Motor neuron (in vitro differentiated cells): Measurements from ENCODE around the gene CEP57. TPM values are rescaled to one million over a fixed set of nuclear protein-coding genes. Genes with fewer than 3 reads are reported as not detected.
A peak's percentile ranks its signal among the peaks of the same experiment; 100 is the strongest.
"Not testable (repeated sequence)": the region's sequence is repeated elsewhere in the genome, so short reads cannot be mapped to it uniquely, and the experiment has no call there.

Source experiments
- ATAC-seq, 8 experiments: fragments of 200-7000 bp; cut with Tn5 transposase; replicated peaks in 6 of 8; 2 replicates each; pipeline ENCODE4 v1.8.0; 2021; ENCODE audit warnings: mild to moderate bottlenecking in 8 of 8, moderate library complexity in 8 of 8
- H3K27ac ChIP-seq, 2 donors: fragments of 250-450 bp; sonication (Bioruptor Pico); 2 replicates each; pipeline ENCODE4 v1.9.0; 2021; ENCODE audit warnings: antibody characterized with exemption in 2 of 2, mild to moderate bottlenecking in 2 of 2, moderate library complexity in 1 of 2
- H3K4me1 ChIP-seq, 2 donors: fragments of 250-450 bp; sonication (Bioruptor Pico); replicated peaks in 1 of 2; 2 replicates each; pipeline ENCODE4 v1.6.1; 2021; ENCODE audit warnings: antibody characterized with exemption in 2 of 2, mild to moderate bottlenecking in 2 of 2, moderate library complexity in 1 of 2
- H3K4me3 ChIP-seq, 5 donors: fragments of 250-450 bp; sonication (Bioruptor Pico); 2 replicates each; pipeline ENCODE4 v1.9.0; 2021; ENCODE audit warnings: antibody characterized with exemption in 5 of 5, mild to moderate bottlenecking in 5 of 5, moderate library complexity in 4 of 5
- WGBS, 10 experiments: fragments of 450-650 bp; shearing (Covaris generic); methylation state at CpG; one replicate each; pipeline ENCODE4 v1.0.0; 2022; 5-methylcytosine and 5-hydroxymethylcytosine counted together
- in situ Hi-C, 9 experiments: fragments of 400-800 bp; cut with MboI; loops; one replicate each; pipeline ENCODE4 v1.15.0; 2021; ENCODE audit warnings: low sequenced_read_pairs in 9 of 9, low pct_unique_long_range_greater_than_20kb in 2 of 9; ENCODE audit not compliant: unreplicated experiment in 9 of 9
- total RNA-seq, 8 experiments: library from RNA; unstranded; fragments of 300-600 nt; gene quantifications; 2 replicates each; pipeline versions ENCODE4 v1.2.3 to v1.2.4, GENCODE V29; 2022

CEP57 gene
- total RNA-seq, 8 experiments from 2014 or later: 17.5 to 83.5 (median 62.2) TPM

GRCh38 chr11:95802806-95803205 is 12.5 kb downstream of the CEP57 start:
- Histone ChIP-seq H3K4me3 (no peak overlapping the region), H3K27ac (no peak overlapping the region), H3K4me1 (no peaks in the 10 kb centered on the region)
- ATAC-seq: no peak
- WGBS, 10 experiments: 100% methylated on average over 1 of the region's 1 CpG; no CpG with 5 or more reads in 5 of the 10 experiments
- in situ Hi-C loops: loop anchor here in 2 of 9 experiments (25.0 kb wide), 1 partner anchor 584 kb away; the partner anchor contains the start of genes CCDC82 (in 2 of the 2) and JRKL (in 2 of the 2)

- WGBS, 10 experiments: 88 to 100% (median 98%) methylated on average over 2 of the region's 2 CpGs
- Histone ChIP-seq H3K4me3 (no peak overlapping the region), H3K4me1 (no peaks in the 10 kb centered on the region), H3K27ac (no peak overlapping the region)
- ATAC-seq: no peak
- in situ Hi-C loops: loop anchor here in 2 of 9 experiments (25.0 kb wide), 1 partner anchor 583 kb away; the partner anchor contains the start of genes CCDC82 (in 2 of the 2) and JRKL (in 2 of the 2)
These were observed 13.7 kb downstream of the CEP57 start for GRCh38 chr11:95803973-95804372.

GRCh38 chr11:95805869-95806268 is 15.6 kb downstream of the CEP57 start:
- Histone ChIP-seq H3K4me1 (no peaks in the 10 kb centered on the region), H3K4me3 (no peak overlapping the region), H3K27ac (no peak overlapping the region)
- no peak for ATAC-seq
- in situ Hi-C loops: loop anchor here in 2 of 9 experiments (25.0 kb wide), 1 partner anchor 581 kb away; the partner anchor contains the start of genes CCDC82 (in 2 of the 2) and JRKL (in 2 of the 2)
- WGBS, 10 experiments: 88 to 100% (median 100%) methylated on average over 1 to 2 of the region's 2 CpGs

- H3K4me1 ChIP-seq, ATAC-seq, H3K4me3 ChIP-seq, H3K27ac ChIP-seq: not testable (repeated sequence)
- WGBS, 10 experiments: 86 to 100% (median 100%) methylated on average over 1 to 4 of the region's 6 CpGs; no CpG with 5 or more reads in 7 of the 10 experiments
- in situ Hi-C loops: loop anchor here in 2 of 9 experiments (25.0 kb wide), 1 partner anchor 581 kb away; the partner anchor contains the start of genes CCDC82 (in 2 of the 2) and JRKL (in 2 of the 2)
These were observed 16.2 kb downstream of the CEP57 start for GRCh38 chr11:95806464-95806863.

GRCh38 chr11:95811052-95811451 is 20.8 kb downstream of the CEP57 start:
- in situ Hi-C loops: loop anchor here in 2 of 9 experiments (25.0 kb wide), 1 partner anchor 576 kb away; the partner anchor contains the start of genes CCDC82 (in 2 of the 2) and JRKL (in 2 of the 2)
- H3K27ac ChIP-seq, H3K4me3 ChIP-seq, H3K4me1 ChIP-seq, ATAC-seq: not testable (repeated sequence)
- WGBS, 10 experiments: 93 to 100% (median 100%) methylated on average over 2 of the region's 4 CpGs; no CpG with 5 or more reads in 5 of the 10 experiments

GRCh38 chr11:95816037-95816436 is 25.7 kb downstream of the CEP57 start:
- Histone ChIP-seq H3K27ac (no peak overlapping the region), H3K4me1 (no peaks in the 10 kb centered on the region), H3K4me3 (no peak overlapping the region)
- ATAC-seq: no peak
- 86 to 100% (median 100%) methylated on average over 1 to 2 of the region's 2 CpGs for WGBS, 10 experiments
- in situ Hi-C loops: loop anchor here in 2 of 9 experiments (25.0 kb wide), 1 partner anchor 571 kb away; the partner anchor contains the start of genes CCDC82 (in 2 of the 2) and JRKL (in 2 of the 2)

- WGBS, 10 experiments: 50 to 100% (median 85%) methylated on average over 1 to 2 of the region's 2 CpGs; no CpG with 5 or more reads in 2 of the 10 experiments
- Histone ChIP-seq H3K4me3 (no peak overlapping the region), H3K4me1 (no peaks in the 10 kb centered on the region), H3K27ac (no peak overlapping the region)
- in situ Hi-C loops: loop anchor here in 2 of 9 experiments (25.0 kb wide), 1 partner anchor 566 kb away; the partner anchor contains the start of genes CCDC82 (in 2 of the 2) and JRKL (in 2 of the 2)
- ATAC-seq: no peak
These were observed 31.3 kb downstream of the CEP57 start for GRCh38 chr11:95821640-95822039.

GRCh38 chr11:95827696-95828095 is 37.4 kb downstream of the CEP57 start:
- no peak overlapping the region for H3K27ac ChIP-seq
- in situ Hi-C loops: loop anchor here in 3 of 9 experiments (25.0 kb wide), 3 partner anchors 185 to 585 kb away; no protein-coding TSS in a partner anchor

GRCh38 chr11:95829580-95830259 is 39.4 kb downstream of the CEP57 start:
- Histone ChIP-seq H3K4me1 (no peaks in the 10 kb centered on the region), H3K27ac (no peak overlapping the region), H3K4me3 (no peak overlapping the region)
- 55 to 100% (median 86%) methylated on average over 1 of the region's 1 CpG; no CpG with 5 or more reads in 1 of the 10 experiments for WGBS, 10 experiments
- in situ Hi-C loops: loop anchor here in 3 of 9 experiments (25.0 kb wide), 3 partner anchors 183 to 583 kb away; no protein-coding TSS in a partner anchor
- peak in 1 of 8 experiments; percentile 19 for ATAC-seq

More at GRCh38 chr11:95827696-95828095, 37.4 kb downstream of the CEP57 start:
- no peak for ATAC-seq
- no peaks in the 10 kb centered on the region for H3K4me1 ChIP-seq
- H3K4me3 ChIP-seq: no peak overlapping the region
- 63 to 100% (median 93%) methylated on average over 2 to 4 of the region's 4 CpGs; no CpG with 5 or more reads in 1 of the 10 experiments for WGBS, 10 experiments

GRCh38 chr11:95831198-95831883 is 41.0 kb downstream of the CEP57 start:
- 0 to 84% (median 23%) methylated on average over 1 to 2 of the region's 2 CpGs; no CpG with 5 or more reads in 2 of the 10 experiments for WGBS, 10 experiments
- H3K4me3 ChIP-seq: no peak overlapping the region
- ATAC-seq: peak in 7 of 8 experiments; percentile 23 to 81 (median 69)
- in situ Hi-C loops: loop anchor here in 3 of 9 experiments (25.0 kb wide), 3 partner anchors 181 to 581 kb away; no protein-coding TSS in a partner anchor
- no peak overlapping the region for H3K27ac ChIP-seq
- no peaks in the 10 kb centered on the region for H3K4me1 ChIP-seq

- ATAC-seq: no peak
- Histone ChIP-seq H3K27ac (no peak overlapping the region), H3K4me1 (no peaks in the 10 kb centered on the region), H3K4me3 (no peak overlapping the region)
- in situ Hi-C loops: loop anchor here in 3 of 9 experiments (25.0 kb wide), 3 partner anchors 180 to 580 kb away; no protein-coding TSS in a partner anchor
- WGBS, 10 experiments: 43 to 100% (median 83%) methylated on average over 1 to 3 of the region's 3 CpGs; no CpG with 5 or more reads in 1 of the 10 experiments
These were observed 42.5 kb downstream of the CEP57 start for GRCh38 chr11:95832763-95833162.

GRCh38 chr11:95833378-95833777 is 43.1 kb downstream of the CEP57 start:
- no peak for ATAC-seq
- Histone ChIP-seq H3K4me1 (no peaks in the 10 kb centered on the region), H3K27ac (no peak overlapping the region), H3K4me3 (no peak overlapping the region)
- in situ Hi-C loops: loop anchor here in 3 of 9 experiments (25.0 kb wide), 3 partner anchors 179 to 579 kb away; no protein-coding TSS in a partner anchor
- WGBS, 10 experiments: 33 to 100% (median 80%) methylated on average over 1 of the region's 1 CpG; no CpG with 5 or more reads in 4 of the 10 experiments
